Activated T-cell treated with anti-CD3 and anti-CD28 coated beads for 1 hour (primary cell): ENCODE results near the gene NLGN1.
"Not testable (repeated sequence)": the region's sequence is repeated elsewhere in the genome, so short reads cannot be mapped to it uniquely, and the experiment has no call there.

Source experiments
- DNase-seq: peaks from one replicate; pipeline ENCODE4 v3.0.0-alpha.2; 2020; ENCODE audit warnings: low read depth

The NLGN1 gene

DNA sequence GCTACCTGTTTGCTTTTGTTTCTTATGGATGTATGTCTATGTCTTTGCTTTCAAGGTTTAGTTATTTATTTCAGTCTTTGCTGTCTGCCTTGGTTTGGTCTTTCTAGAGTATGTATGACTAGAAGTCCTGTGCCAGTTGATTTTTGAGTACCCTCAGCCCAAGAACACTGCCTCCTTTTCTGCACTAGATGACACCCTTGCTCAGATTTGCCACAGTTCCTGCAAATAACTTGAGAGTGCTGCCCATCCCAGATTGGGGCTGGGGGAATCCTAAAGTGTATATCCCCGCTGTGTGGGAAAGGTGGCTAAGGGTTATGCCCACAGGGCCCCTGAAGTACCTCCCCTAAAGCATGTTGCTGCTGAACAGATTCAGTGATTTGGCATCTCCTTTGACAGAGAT, 32.0 kb downstream of the NLGN1 start:
- DNase-seq: no peak

DNA sequence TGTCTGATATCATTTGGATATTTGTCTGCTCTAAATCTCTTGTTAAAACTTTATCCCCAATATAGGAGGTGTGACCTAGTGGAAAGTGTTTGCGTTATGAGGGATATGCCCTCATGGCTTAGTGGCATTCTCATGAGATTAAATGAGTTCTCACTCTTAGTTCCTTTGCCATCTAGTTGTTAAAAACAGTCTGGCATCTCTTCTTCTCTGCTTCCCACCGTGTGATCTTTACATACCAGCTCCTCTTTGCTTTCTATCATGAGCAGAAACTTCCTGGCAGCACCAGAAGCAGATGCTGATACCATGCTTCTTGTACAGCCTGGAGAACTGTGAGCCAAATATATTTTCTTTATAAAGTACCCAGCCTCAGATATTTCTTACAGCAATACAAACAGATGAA, 33.0 kb downstream of the NLGN1 start:
- DNase-seq: no peak

- no peak for DNase-seq
Observed at GRCh38 chr3:173439004-173439403, 41.5 kb downstream of the NLGN1 start.

DNA sequence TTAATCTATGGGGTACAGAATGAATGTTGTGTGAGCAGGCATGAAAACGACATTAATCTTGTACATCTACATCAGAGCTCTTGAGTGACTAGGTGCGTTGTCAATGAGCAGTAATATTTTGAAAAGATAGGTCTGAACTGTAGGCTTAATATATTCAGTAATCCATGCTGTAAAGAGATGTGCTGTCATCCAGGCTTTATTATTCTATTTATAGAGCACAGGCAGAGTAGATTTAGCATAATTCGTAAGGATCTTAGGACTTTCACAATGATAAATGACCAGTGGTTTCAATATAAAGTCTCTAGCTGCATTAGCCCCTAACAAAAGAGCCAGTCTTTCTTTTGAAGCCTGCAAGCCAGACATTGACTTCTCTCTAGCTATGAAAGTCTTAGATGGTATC, 43.0 kb downstream of the NLGN1 start:
- no peak for DNase-seq

DNA sequence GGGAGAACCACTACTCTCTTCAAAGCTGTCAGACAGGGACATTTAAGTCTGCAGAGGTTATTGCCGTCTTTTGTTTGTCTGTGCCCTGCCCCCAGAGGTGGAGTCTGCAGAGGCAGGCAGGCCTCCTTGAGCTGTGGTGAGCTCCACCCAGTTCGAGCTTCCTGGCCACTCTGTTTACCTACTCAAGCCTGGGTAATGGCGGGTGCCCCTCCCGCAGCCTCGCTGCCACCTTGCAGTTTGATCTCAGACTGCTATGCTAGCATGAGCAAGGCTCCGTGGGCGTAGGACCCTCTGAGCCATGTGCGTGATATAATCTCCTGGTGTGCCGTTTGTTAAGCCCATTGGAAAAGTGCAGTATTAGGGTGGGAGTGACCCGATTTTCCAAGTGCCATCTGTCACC, 54.0 kb downstream of the NLGN1 start:
- not testable (repeated sequence) for DNase-seq

DNA sequence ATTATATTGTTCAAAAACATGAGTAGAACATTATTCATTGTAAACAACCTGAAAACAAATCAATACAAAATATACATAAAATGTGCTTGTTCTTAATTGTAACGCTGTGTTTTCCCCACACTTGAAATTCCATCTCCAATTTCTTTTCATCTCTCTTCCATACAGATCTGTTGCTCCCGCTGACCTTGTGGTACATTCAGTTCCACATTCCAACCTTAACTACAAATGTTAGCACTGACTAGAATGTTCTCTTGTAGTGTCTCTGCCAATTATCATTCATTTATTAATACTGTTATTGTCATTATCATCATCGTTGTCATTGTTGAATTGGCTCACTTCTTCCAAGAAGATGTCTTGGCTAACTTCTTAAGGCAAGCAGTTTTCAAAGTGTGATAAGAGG, 65.7 kb downstream of the NLGN1 start:
- no peak for DNase-seq

DNA sequence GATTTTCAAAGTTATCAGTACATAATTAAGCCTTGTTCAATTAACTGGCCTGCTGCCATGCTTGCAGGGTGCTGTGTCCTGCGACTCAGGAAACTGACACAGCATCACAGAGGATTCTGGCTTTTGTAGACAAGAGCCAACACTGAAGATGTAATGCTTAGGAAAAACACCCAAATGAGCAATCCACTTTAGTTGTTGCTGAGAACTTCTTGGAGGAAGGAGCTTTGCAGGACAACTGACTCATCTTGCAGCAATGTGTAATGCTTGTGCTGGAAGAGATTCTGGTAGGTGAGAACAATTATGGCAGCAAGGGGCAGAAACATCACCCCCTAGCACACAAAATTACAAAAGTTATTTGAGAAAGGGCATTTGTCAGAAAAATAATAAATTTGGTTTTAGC, 67.6 kb downstream of the NLGN1 start:
- no peak for DNase-seq

GRCh38 chr3:173465898-173466678, 68.5 kb downstream of the NLGN1 start:
- DNase-seq: no peak

- DNase-seq: no peak
Observed at GRCh38 chr3:173467501-173467900, 70.0 kb downstream of the NLGN1 start.

DNA sequence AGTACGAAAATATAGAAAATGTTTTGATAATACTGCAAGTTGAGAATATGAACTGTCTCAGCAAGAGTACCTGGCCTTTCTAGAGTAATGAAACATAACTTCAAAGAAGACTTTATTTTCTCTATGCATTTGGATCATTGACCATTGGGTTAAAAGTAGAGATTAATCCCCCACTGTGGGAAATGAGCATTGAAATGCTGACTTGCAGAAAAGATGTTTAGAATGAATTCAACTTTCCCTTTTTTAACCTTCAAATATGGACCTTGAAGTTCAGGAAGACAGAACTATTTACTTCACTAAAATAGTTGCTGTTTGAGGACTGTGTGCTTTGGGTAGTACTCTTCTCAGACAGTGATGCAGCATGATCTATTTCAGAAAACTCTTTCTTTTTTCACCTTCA, 75.7 kb downstream of the NLGN1 start:
- no peak for DNase-seq

GRCh38 chr3:173479301-173479700, 81.8 kb downstream of the NLGN1 start:
- DNase-seq: no peak

DNA sequence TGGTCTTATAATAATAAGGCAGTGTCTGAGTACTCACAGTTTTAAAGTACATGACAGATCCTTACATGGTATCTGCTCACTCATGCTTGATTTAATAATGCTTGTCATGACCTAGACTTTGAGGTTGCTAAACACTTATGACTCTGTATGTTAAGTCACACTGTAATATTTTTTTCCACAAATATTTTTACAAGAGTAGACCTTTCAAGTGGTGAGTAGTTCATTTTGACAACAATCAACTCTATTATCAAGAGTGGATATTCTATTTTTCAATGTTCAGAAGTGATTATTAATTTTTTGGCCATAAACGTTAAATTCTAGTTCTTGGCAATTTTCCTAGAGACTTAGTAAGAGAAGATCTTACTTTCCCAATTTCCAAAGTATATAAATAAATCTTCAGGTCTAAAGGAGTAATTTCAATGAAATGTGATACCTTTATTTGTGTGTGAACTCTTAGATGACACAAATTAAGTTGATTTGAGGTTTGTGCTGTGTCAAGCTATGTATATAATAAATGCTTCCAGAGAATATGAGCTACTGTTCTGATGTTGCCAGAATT, 104.5 kb downstream of the NLGN1 start:
- no peak for DNase-seq

DNA sequence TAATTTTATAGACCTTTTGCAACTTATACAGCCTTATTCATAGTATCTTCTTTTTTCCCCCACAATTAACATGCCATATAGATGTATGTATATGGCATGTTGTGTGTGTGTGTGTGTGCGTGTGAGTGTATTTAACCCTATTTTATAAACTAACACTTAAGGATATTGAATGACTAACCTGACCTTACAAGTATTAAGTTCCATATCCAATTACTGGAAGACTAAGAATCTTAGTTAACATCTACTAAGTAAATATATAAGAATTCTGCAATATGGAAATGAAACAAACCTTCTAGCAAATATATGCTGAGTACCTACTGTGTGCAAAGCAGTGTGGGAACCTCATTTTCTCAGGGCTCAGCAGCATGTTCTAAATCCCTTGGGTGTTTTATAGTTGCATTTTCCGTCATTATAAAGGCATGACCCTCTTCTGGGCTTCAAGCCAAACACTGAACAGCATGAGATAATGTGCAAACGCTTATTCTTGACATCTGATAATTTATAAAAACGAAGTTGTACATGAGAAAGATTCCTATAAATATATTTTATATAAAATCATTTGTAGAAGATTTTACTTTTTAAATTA, 105.5 kb downstream of the NLGN1 start:
- no peak for DNase-seq

DNA sequence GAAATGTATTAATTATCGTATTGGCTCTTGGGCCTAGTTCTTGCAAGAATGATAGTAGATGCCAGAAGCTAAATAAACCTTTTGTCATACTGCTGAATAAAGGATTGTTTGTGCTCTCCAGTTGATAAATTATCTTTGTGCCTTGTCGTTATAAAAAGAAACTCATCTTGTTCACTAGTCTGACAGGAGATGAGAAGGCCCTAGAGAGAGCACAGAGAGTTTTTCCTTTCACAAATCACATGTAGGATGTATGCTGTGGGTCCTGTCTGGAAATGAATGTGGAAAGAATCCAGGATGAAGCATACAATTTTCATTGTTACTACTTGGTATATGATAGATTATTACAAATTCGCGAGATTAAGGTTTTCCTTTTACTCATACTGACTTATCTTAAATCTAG, 113.0 kb downstream of the NLGN1 start:
- no peak for DNase-seq

DNA sequence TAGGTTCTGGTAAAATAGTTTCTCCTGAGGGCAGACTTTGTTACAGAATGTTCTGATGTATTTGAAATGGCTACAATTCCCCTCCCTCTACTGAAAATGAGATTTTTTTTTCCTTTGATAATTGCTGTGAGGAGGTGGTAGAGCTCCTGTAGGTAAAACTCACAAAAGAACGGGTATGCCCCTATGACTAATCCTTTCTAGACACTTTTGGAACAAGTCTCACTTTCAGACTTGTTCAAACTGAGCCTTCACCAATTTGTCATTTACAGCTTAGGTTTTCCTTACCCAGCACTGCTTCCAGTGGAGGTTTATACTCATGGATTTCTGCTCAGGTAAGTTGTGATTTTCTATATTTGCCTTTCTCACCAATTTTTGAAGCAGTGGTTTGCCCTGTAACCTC, 115.6 kb downstream of the NLGN1 start:
- DNase-seq: no peak

GRCh38 chr3:173529062-173529711, 131.6 kb downstream of the NLGN1 start:
- DNase-seq: no peak

DNA sequence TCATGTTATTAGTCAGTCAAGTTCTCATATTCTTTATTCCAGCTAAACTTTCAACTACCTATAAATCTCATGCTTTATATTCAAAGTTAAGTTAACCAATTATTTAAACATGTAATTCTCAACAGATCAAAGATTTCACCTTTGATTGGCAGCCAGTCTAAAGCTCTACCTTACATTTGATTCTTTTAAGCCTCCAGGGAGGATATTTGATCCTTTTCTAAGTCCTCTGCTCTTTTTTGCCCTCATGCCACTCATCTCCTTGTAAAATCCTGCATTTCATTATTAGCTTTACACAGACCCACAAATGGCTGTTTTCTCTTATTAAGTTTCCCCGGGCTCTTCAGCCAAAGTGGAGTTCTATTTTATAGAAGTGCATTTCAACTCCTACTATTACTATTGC, 134.1 kb downstream of the NLGN1 start:
- DNase-seq: no peak

- DNase-seq: no peak
Observed at GRCh38 chr3:173538410-173538809, 140.9 kb downstream of the NLGN1 start.

DNA sequence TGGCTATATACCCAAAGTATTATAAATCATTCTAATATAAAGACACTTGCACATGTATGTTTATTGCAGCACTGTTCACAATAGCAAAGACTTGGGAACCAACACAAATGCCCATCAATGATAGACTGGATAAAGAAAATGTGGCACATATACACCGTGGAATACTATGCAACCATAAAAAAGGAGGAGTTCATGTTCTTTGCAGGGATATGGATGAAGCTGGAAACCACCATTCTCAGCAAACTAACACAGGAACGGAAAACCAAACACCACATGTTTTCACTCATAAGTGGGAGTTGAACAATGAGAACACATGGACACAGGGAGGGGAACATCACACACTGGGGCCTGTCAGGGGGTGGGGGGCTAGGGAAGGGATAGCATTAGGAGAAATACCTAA, 148.0 kb downstream of the NLGN1 start:
- not testable (repeated sequence) for DNase-seq

GRCh38 chr3:173547070-173547469, 149.5 kb downstream of the NLGN1 start:
- DNase-seq: no peak

- no peak for DNase-seq
Observed at GRCh38 chr3:173548261-173548660, 150.7 kb downstream of the NLGN1 start.

- DNase-seq: no peak
Observed at GRCh38 chr3:173552526-173552925, 155.0 kb downstream of the NLGN1 start.

DNA sequence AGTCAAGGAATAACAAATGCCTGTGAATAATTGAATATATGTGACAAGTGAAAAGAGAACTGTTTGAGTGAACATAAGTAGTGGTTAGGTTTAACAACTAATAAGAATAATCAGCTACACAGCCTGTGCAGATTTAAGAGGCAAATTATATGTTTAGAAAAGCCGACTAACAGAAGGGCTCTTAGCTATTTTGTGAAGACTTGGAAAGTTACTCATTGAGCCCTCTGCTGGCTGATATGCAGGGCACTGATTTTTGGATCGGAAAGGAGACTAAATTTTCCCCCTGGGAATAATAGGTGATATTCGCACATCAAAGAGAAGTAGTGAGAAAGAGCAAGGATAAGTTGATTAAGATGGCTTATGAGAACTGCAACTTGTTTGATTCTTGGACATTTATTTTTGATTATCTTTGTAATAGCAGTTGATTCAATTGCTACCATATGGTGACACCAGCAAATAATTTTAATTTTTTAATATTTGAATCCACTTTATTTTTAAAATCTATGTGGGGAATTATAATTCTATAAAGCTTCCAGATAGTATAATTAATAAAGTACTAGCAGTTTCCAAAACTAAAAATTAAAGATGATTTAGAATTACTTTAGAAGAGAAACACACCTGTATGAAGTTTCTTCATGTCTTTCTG, 156.2 kb downstream of the NLGN1 start:
- DNase-seq: no peak
